DMS 273 (cell line): Measurements from ENCODE around the gene DENND1A.

Source experiments
- DNase-seq: peaks from one replicate; lab custom pipeline; 2025; ENCODE audit not compliant: unreplicated experiment; lab: John Stamatoyannopoulos, UW

DENND1A gene

GRCh38 chr9:123599781-123600180, 330.1 kb downstream of the DENND1A start:
- no peak for DNase-seq

DNA sequence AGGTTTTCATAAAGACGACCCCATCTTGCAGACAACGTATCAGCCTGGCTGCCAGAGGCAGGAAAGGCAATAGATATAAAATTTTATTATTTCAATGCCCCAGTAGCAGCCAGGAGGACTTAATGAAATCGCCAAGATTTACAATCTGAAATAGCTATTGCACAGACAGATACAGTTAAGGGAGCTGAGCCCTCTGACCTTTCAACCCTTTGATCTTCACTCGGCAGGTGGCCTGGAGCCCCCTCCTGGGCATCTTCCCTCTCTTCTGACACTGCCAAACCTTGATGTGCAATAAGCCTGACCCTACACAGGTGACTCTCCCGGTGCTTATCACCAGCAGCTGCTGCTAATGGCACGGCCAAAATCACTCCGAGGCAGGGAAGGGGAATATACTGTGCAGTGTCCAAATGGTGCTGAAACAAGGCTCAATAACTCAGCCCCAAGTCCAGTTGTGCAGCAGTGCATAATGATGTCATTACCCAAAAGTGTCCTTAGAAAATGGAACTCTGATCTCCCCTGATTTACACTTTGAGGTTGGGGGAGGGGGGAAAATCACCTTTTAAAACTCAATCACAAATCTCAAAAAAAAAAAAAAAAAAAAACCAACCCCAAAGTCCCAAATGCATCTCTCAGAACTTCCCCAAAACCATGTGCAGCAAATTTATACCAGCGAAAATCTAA, 331.9 kb downstream of the DENND1A start:
- no peak for DNase-seq

GRCh38 chr9:123597048-123597447, 332.9 kb downstream of the DENND1A start:
- DNase-seq = no peak

DNA sequence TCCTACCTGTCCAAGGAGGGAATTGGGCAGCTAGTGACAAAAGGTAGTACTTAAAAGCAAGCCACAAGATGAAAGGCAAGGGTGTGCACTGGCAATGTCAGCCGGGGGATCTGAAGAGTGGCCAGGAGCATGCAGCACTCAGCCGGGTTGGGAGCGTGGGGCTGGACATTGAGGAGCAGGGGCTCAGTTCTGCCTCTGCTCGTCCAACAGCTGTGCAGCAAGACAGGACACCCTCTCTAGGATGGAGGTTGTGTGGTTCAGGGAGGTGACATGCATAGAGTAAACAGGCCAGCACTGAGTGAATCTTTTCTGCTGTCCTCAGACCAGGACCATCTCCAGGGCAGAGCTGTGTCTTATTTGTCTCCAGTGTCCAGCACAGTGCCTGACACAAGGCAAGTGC, 338.6 kb downstream of the DENND1A start:
- no peak for DNase-seq

GRCh38 chr9:123590499-123590898, 339.4 kb downstream of the DENND1A start:
- no peak for DNase-seq

GRCh38 chr9:123589361-123590239, 340.3 kb downstream of the DENND1A start:
- DNase-seq = no peak

DNA sequence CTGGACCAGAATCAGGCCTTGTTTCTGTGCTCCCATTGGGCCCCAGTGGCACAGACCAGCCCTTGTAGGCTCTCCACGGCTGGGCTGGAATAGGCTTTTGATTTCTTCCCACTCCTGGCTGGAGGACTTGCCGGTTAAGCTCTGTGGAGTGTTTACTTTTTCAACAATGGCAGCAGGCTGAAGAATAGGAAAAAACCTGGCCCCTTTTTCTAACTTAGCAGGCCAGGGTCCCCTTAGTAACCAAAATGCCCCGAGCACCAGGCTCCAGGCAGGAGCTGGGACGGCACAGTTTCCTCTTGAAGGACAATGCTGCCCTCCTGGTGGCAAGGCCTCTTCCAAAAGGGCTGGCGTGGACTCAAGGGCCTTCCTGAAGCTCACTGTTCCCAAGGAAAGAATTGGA, 343.7 kb downstream of the DENND1A start:
- DNase-seq = no peak

- no peak for DNase-seq
These were observed 345.4 kb downstream of the DENND1A start for GRCh38 chr9:123584202-123585176.

DNA sequence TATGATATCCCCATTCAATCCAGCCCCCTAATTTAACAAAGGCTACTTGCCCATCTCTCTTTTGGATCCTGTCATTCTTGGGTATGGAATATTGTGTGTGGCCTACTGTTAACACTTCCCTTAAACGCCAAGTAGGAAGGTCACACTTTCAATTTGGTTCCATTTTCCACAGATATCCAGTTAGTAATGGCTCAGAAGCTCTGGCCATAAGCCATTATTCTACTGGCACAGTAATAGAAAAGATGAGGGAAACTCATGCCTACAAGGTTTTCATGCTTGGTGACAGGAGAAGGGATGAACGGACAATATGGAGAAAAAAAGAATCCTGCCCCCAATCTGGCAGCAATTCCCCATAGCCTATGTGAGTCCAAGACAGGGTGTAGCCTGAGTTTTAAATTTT, 346.3 kb downstream of the DENND1A start:
- DNase-seq = no peak

DNA sequence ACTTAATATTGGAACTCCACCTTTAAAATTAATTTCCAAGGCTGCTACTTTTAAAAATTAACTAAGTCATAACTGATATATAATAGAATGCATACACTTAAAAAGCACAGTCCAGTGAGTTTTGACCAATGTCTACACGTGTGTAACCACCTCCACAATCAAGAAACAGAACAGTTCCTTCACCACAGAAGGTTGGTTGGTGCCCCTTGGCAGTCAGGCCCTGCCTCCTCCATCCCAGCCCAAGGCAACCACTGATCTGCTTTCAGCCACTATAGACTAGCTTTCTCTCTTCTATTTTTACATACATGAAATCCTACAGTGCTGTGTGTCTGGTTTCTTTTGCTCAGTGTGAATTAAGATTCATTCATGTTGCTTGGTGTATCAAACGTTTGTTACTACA, 358.7 kb downstream of the DENND1A start:
- no peak for DNase-seq

- DNase-seq = no peak
These were observed 360.9 kb downstream of the DENND1A start for GRCh38 chr9:123568691-123569688.

- no peak for DNase-seq
These were observed 362.9 kb downstream of the DENND1A start for GRCh38 chr9:123567013-123567412.

DNA sequence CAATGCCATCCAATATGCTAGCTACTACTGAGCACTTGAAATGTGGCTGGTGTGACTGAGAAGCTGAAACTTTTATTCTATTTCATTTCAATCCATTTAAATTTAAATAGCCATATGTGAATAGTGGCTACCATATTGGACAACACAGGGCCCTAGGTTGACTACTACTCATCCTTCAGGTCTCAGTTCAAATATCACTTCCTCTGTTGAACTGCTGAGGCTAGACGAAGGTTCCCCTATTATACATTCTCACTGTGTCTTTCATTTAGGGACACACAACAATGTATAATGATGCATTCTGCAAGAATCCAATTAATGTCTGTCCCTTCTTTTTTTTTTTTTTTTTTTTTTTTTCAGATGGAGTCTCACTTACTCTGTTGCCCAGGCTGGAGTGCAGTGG, 365.3 kb downstream of the DENND1A start:
- no peak for DNase-seq

- DNase-seq = no peak
These were observed 367.0 kb downstream of the DENND1A start for GRCh38 chr9:123562844-123563346.

DNA sequence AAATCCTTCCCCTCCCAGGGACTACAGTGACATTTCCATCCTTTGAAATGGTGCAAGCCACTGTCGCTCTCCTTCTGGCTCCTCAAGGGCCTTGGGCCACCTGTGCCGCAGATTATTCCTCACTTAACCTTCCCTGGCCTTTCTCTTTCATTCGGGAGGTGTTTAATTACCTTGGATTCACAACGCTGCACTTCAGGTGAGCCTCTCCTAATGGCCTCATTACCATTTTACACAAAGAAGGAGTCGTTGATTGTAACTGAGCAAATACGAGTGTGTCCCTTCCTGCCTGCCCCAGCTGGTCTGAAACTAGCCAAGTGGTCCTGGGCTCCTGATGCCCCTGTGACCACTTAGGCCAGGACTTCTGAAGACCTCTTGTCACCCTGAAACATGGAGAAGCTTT, 368.9 kb downstream of the DENND1A start:
- DNase-seq = no peak

DNA sequence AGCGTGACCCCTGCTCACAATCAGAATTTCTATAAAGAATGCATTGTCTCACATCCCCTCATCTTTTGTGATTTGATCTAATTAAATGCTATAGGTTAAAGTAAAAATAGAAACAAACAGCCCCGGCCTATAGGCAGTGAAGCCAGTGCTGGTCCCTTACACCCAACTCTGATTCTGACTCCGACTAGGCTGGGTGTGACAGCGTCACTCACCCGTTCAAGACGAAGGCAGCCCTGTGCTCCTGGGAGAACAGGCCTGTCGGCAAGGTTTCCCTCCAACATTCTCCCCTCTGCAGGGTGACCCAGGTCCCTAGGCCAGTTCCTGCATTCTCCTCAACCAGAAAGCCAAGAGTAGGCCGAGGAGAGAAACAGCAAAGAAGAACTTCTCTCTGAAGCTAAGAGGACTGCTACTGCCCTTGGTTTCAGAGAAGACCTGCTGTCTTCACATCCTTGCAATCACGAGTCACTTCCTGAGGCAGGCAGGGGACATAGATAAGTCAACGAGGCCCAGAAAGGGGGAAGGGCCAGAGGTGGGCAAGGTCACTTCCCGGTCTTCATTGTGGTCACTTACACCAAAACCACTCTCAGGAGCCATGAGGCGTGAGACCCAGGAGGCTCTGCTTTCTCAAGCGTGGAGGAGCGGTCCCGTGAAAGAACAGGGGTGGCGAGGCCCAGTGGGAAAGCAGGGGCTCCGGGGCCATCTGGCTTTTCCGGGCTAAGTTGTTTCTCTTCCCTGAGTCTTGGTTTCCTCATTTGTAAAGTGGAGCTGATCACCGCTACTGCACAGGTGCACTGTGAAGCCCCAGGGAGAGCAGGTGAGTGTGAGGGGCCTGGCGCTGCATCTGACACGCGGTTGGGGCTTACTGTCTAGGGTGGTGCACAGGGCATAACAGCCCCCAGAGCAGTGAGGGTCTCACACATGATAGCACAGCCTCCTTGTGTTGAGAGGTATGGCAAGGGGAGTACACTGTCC, 373.2 kb downstream of the DENND1A start:
- DNase-seq = no peak

GRCh38 chr9:123555646-123556045, 374.3 kb downstream of the DENND1A start:
- DNase-seq = no peak

DNA sequence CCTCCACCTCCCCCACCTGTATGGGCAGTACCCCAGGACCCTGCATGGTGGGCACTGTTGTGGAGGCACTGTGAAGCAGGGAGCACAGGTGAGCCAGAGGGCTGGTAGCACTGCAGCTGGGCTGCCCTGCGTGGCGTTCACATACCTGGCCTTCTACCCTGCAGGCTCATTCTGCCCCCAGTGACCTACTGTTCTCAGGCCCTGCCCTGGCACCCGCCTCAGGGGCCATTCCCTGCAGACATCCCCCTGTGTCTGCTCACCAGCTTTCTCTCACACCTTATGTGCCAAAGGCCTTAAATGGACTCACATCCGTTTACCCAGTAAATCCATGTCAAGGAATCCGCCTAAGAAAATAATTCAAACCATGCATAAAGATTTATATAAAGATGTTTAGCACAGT, 377.4 kb downstream of the DENND1A start:
- DNase-seq = no peak

- no peak for DNase-seq
These were observed 378.2 kb downstream of the DENND1A start for GRCh38 chr9:123551734-123552133.
